GM23338 (cell line): ENCODE results near the gene DDC. TPM values are rescaled to one million over a fixed set of nuclear protein-coding genes. Genes with fewer than 3 reads are reported as not detected.

Source experiments
- ATAC-seq: fragments of 200-7000 bp; cut with Tn5 transposase; 3 replicates; pipeline ENCODE4 v1.9.1; 2020
- DNase-seq: peaks from one replicate; pipeline ENCODE4 v3.0.0-alpha.2; 2015; ENCODE audit warnings: low spot score
- H2AFZ ChIP-seq: fragments of 200-600 bp; sonication (generic); 2 replicates; pipeline ENCODE4 v1.8.0; 2016; ENCODE audit warnings: antibody characterized with exemption, mild to moderate bottlenecking, moderate library complexity
- H3F3A ChIP-seq: fragments of 200-600 bp; sonication (generic); replicated peaks from 2 replicates; pipeline ENCODE4 v1.8.0; 2017; ENCODE audit warnings: antibody characterized with exemption, mixed run types, low read depth
- H3K27ac ChIP-seq: fragments of 200-600 bp; sonication (generic); 2 replicates; pipeline ENCODE4 v1.6.1; 2016; ENCODE audit warnings: low read depth
- H3K27me3 ChIP-seq: fragments of 200-600 bp; sonication (generic); 2 replicates; pipeline ENCODE4 v1.8.0; 2016; ENCODE audit warnings: mild to moderate bottlenecking, mixed run types, moderate library complexity; ENCODE audit not compliant: insufficient read depth
- H3K36me3 ChIP-seq: fragments of 200-600 bp; sonication (generic); 2 replicates; pipeline ENCODE4 v1.8.0; 2016; ENCODE audit warnings: mild to moderate bottlenecking; ENCODE audit not compliant: insufficient read depth
- H3K4me1 ChIP-seq: fragments of 200-600 bp; sonication (generic); 2 replicates; pipeline ENCODE4 v1.8.0; 2016; ENCODE audit warnings: mild to moderate bottlenecking, moderate library complexity; ENCODE audit not compliant: insufficient read depth
- H3K4me2 ChIP-seq: fragments of 200-600 bp; sonication (generic); 2 replicates; pipeline ENCODE4 v1.7.1; 2017; ENCODE audit warnings: mixed run types
- H3K4me3 ChIP-seq: fragments of 200-600 bp; sonication (generic); 2 replicates; pipeline ENCODE4 v1.6.1; 2016; ENCODE audit warnings: mixed run types
- H3K79me2 ChIP-seq: fragments of 200-600 bp; sonication (generic); replicated peaks from 2 replicates; pipeline ENCODE4 v1.8.0; 2017; ENCODE audit warnings: mild to moderate bottlenecking; ENCODE audit not compliant: insufficient read depth
- H3K9me2 ChIP-seq: fragments of 200-600 bp; sonication (generic); 2 replicates; pipeline ENCODE4 v1.8.0; 2017; ENCODE audit not compliant: insufficient read depth
- H4K20me1 ChIP-seq: fragments of 200-600 bp; sonication (generic); replicated peaks from 2 replicates; pipeline ENCODE4 v1.8.0; 2017; ENCODE audit warnings: mild to moderate bottlenecking; ENCODE audit not compliant: insufficient read depth
- H3K27ac Mint-ChIP-seq: 2 replicates; pipeline ENCODE4 v1.8.0; 2020; ENCODE audit warnings: inconsistent platforms, mild to moderate bottlenecking, moderate library complexity, mixed read lengths
- H3K27me3 Mint-ChIP-seq: 3 replicates; pipeline ENCODE4 v1.8.0; 2022; ENCODE audit warnings: low read depth, mild to moderate bottlenecking, moderate library complexity, mixed read lengths, inconsistent platforms; ENCODE audit not compliant: insufficient read depth, poor library complexity
- H3K36me3 Mint-ChIP-seq: 3 replicates; pipeline ENCODE4 v1.8.0; 2021; ENCODE audit warnings: low read depth, mild to moderate bottlenecking, inconsistent platforms, moderate library complexity, mixed read lengths
- H3K4me1 Mint-ChIP-seq: 3 replicates; pipeline ENCODE4 v1.8.0; 2020; ENCODE audit warnings: mild to moderate bottlenecking, inconsistent platforms, mixed read lengths
- H3K4me3 Mint-ChIP-seq: 3 replicates; pipeline ENCODE4 v1.8.0; 2021; ENCODE audit warnings: moderate library complexity, mild to moderate bottlenecking, inconsistent platforms, mixed read lengths
- H3K9me3 Mint-ChIP-seq: 3 replicates; pipeline ENCODE4 v1.8.0; 2020; ENCODE audit warnings: moderate library complexity, mild to moderate bottlenecking, inconsistent platforms, mixed read lengths
- CREB1 ChIP-seq: fragments of 250-450 bp; sonication (Bioruptor Pico); IDR thresholded peaks from 2 replicates; pipeline ENCODE4 v1.5.0; 2020; ENCODE audit warnings: low read depth, mild to moderate bottlenecking, moderate library complexity
- CTCF ChIP-seq, 2 experiments: fragments of 200-600 bp in 1 of 2; sonication (generic) in 1 of 2; conservative IDR thresholded peaks; 2 replicates each; pipeline versions ENCODE4 v1.5.1 to v1.6.1; 2016 to 2017; ENCODE audit warnings: antibody characterized with exemption in 2 of 2, low read depth in 2 of 2, mild to moderate bottlenecking in 2 of 2, moderate library complexity in 1 of 2
- ETS1 ChIP-seq: IDR thresholded peaks from 2 replicates; pipeline ENCODE4 v1.6.1; 2016; ENCODE audit warnings: antibody characterized with exemption
- EZH2 ChIP-seq: fragments of 200-600 bp; sonication (generic); IDR thresholded peaks from one replicate; pipeline ENCODE4 v1.8.0; 2017; ENCODE audit warnings: antibody characterized with exemption, mild to moderate bottlenecking, low read depth; ENCODE audit not compliant: unreplicated experiment
- EZH2phosphoT487 ChIP-seq: fragments of 200-600 bp; sonication (generic); IDR thresholded peaks from one replicate; pipeline ENCODE4 v1.8.1; 2018; ENCODE audit warnings: antibody characterized with exemption; ENCODE audit not compliant: unreplicated experiment
- JUNB ChIP-seq: IDR thresholded peaks from one replicate; pipeline ENCODE4 v1.6.1; 2016; ENCODE audit warnings: antibody characterized with exemption; ENCODE audit not compliant: unreplicated experiment
- POLR2AphosphoS5 ChIP-seq: IDR thresholded peaks from 2 replicates; pipeline ENCODE4 v1.6.1; 2016; ENCODE audit warnings: antibody characterized with exemption, low read depth
- polyA plus RNA-seq: library from polyadenylated mRNA; unstranded; fragments of >200 nt; fragmentation: Nextera tagmentation; extraction: Ambion mirVana; gene quantifications from 2 replicates; pipeline ENCODE4 v1.2.1, GENCODE V29; 2016
- total RNA-seq: library from RNA; depleted of rRNA; stranded (reverse); fragments of >200 nt; shearing (Covaris generic); gene quantifications from 2 replicates; pipeline ENCODE4 v1.2.3, GENCODE V29; 2014
- TF ChIP-seq, protein P1 (sequence below): IDR thresholded peaks from one replicate; pipeline ENCODE4 v1.6.1; 2018; ENCODE audit warnings: antibody characterized with exemption; ENCODE audit not compliant: unreplicated experiment

The DDC gene
- total and polyA plus RNA-seq, 2 experiments from 2014 or later = not detected

- no peaks in the 10 kb centered on the region for H3K27me3 ChIP-seq
- Mint-ChIP-seq H3K36me3 (peaks cover 66% of the 10 kb centered on the region), H3K9me3 (no peaks in the 10 kb centered on the region), H3K4me3 (no peak overlapping the region), H3K4me1 (no peaks in the 10 kb centered on the region; the same call in 2 of the 3 replicates), H3K27me3 (peaks cover 8% of the 10 kb centered on the region), H3K27ac (no peak overlapping the region; the same call in 1 of the 2 replicates)
- peak; percentile 77 for DNase-seq
- H4K20me1 ChIP-seq = no peaks in the 10 kb centered on the region; the same call in 1 of the 2 replicates
- H3K36me3 ChIP-seq = peaks cover 10% of the 10 kb centered on the region; the same call in 1 of the 2 replicates
- no peaks in the 10 kb centered on the region for H3K4me1 ChIP-seq
- TF ChIP-seq ETS1 (no peak), POLR2AphosphoS5 (no peak), CTCF (conservative IDR thresholded peaks at IDR 0.05; ENCODE audit: low read depth in 2 of 2) (peak; percentile 68 to 80), CREB1 (CRISPR knock-in tag) (no peak), JUNB (no peak)
- TF ChIP-seq, protein P1, sequence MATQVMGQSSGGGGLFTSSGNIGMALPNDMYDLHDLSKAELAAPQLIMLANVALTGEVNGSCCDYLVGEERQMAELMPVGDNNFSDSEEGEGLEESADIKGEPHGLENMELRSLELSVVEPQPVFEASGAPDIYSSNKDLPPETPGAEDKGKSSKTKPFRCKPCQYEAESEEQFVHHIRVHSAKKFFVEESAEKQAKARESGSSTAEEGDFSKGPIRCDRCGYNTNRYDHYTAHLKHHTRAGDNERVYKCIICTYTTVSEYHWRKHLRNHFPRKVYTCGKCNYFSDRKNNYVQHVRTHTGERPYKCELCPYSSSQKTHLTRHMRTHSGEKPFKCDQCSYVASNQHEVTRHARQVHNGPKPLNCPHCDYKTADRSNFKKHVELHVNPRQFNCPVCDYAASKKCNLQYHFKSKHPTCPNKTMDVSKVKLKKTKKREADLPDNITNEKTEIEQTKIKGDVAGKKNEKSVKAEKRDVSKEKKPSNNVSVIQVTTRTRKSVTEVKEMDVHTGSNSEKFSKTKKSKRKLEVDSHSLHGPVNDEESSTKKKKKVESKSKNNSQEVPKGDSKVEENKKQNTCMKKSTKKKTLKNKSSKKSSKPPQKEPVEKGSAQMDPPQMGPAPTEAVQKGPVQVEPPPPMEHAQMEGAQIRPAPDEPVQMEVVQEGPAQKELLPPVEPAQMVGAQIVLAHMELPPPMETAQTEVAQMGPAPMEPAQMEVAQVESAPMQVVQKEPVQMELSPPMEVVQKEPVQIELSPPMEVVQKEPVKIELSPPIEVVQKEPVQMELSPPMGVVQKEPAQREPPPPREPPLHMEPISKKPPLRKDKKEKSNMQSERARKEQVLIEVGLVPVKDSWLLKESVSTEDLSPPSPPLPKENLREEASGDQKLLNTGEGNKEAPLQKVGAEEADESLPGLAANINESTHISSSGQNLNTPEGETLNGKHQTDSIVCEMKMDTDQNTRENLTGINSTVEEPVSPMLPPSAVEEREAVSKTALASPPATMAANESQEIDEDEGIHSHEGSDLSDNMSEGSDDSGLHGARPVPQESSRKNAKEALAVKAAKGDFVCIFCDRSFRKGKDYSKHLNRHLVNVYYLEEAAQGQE = no peak
- ATAC-seq = peak; percentile 81
- no peaks in the 10 kb centered on the region for H3K79me2 ChIP-seq
- no peak overlapping the region for H3K4me3 ChIP-seq
- no peak overlapping the region for H3K27ac ChIP-seq
- no peaks in the 10 kb centered on the region for H3F3A ChIP-seq
- no peak overlapping the region for H2AFZ ChIP-seq
- no peaks in the 10 kb centered on the region for H3K9me2 ChIP-seq
- no peak overlapping the region for H3K4me2 ChIP-seq
These were observed 30.4 kb upstream of the DDC start for GRCh38 chr7:50595491-50596102.

GRCh38 chr7:50594734-50595485, 29.7 kb upstream of the DDC start:
- H3K4me3 ChIP-seq = no peak overlapping the region
- H4K20me1 ChIP-seq = no peaks in the 10 kb centered on the region; the same call in 1 of the 2 replicates
- no peaks in the 10 kb centered on the region for H3K27me3 ChIP-seq
- no peak overlapping the region for H3K4me2 ChIP-seq
- H3K9me3 Mint-ChIP-seq = no peaks in the 10 kb centered on the region
- H3F3A ChIP-seq = no peaks in the 10 kb centered on the region
- no peaks in the 10 kb centered on the region for H3K9me2 ChIP-seq
- H2AFZ ChIP-seq = no peak overlapping the region
- no peaks in the 10 kb centered on the region; the same call in 2 of the 3 replicates for H3K4me1 Mint-ChIP-seq
- peaks cover 7% of the 10 kb centered on the region; the same call in 1 of the 2 replicates for H3K36me3 ChIP-seq
- no peak overlapping the region for H3K4me3 Mint-ChIP-seq
- DNase-seq (no peak), ATAC-seq (no peak)
- peaks cover 8% of the 10 kb centered on the region for H3K27me3 Mint-ChIP-seq
- H3K27ac ChIP-seq = no peak overlapping the region
- no peak overlapping the region for H3K27ac Mint-ChIP-seq
- H3K4me1 ChIP-seq = no peaks in the 10 kb centered on the region
- H3K36me3 Mint-ChIP-seq = peaks cover 73% of the 10 kb centered on the region
- no peaks in the 10 kb centered on the region for H3K79me2 ChIP-seq
- no peak for TF ChIP-seq EZH2phosphoT487
- TF ChIP-seq CREB1 (CRISPR knock-in tag) = no peak
- TF ChIP-seq EZH2 = no peak
